Lung (tissue), 12 donors: ENCODE measurements around the gene TEDC2. TPM values are rescaled to one million over a fixed set of nuclear protein-coding genes. Genes with fewer than 3 reads are reported as not detected.

Source experiments
- ATAC-seq: fragments of 200-7000 bp; cut with Tn5 transposase; one replicate; pipeline ENCODE4 v1.9.1; 2020; ENCODE audit warnings: moderate number of reproducible peaks; ENCODE audit not compliant: insufficient read depth, low FRiP score
- DNase-seq, 3 donors: peaks; one replicate each; pipeline ENCODE4 v3.0.0-alpha.2; 2013 to 2017
- H3K27ac ChIP-seq, 2 donors: one replicate each; pipeline ENCODE4 v1.5.1; 2013; ENCODE audit warnings: mild to moderate bottlenecking in 2 of 2, moderate library complexity in 2 of 2, control low read depth in 1 of 2, inconsistent platforms in 1 of 2, low read depth in 1 of 2, low read length in 1 of 2
- H3K27me3 ChIP-seq, 3 donors: one replicate each; pipeline ENCODE4 v1.5.1; 2013; ENCODE audit warnings: low read length in 2 of 3; ENCODE audit not compliant: control insufficient read depth in 3 of 3, insufficient read depth in 3 of 3
- H3K36me3 ChIP-seq, 4 donors: one replicate each; pipeline ENCODE4 v1.5.1; 2013; ENCODE audit warnings: low read length in 4 of 4, mild to moderate bottlenecking in 1 of 4, moderate library complexity in 1 of 4; ENCODE audit not compliant: control insufficient read depth in 4 of 4, insufficient read depth in 4 of 4
- H3K4me1 ChIP-seq, 5 donors: one replicate each; pipeline ENCODE4 v1.5.1; 2013; ENCODE audit warnings: low read length in 5 of 5, mild to moderate bottlenecking in 2 of 5, moderate library complexity in 1 of 5; ENCODE audit not compliant: control insufficient read depth in 5 of 5, insufficient read depth in 5 of 5
- H3K4me3 ChIP-seq: one replicate; pipeline ENCODE4 v1.5.1; 2013; ENCODE audit warnings: mild to moderate bottlenecking, control low read depth, moderate library complexity
- H3K9ac ChIP-seq, 2 donors: one replicate each; pipeline ENCODE4 v1.5.1; 2013; ENCODE audit warnings: low read length in 2 of 2, control low read depth in 1 of 2; ENCODE audit not compliant: insufficient read depth in 1 of 2
- H3K9me3 ChIP-seq, 4 donors: one replicate each; pipeline ENCODE4 v1.5.1; 2013; ENCODE audit warnings: low read length in 3 of 4, mild to moderate bottlenecking in 1 of 4, moderate library complexity in 1 of 4; ENCODE audit not compliant: control insufficient read depth in 4 of 4, insufficient read depth in 3 of 4
- CTCF ChIP-seq: IDR thresholded peaks from 2 replicates; pipeline ENCODE4 v1.5.1; 2012; ENCODE audit warnings: mild to moderate bottlenecking; ENCODE audit errors: control extremely low read depth, extremely low read depth
- WGBS, 2 donors: extraction: QIAGEN DNeasy Blood & Tissue Kit; methylation state at CpG; one replicate each; pipeline ENCODE4 v1.1.7; 2013; 5-methylcytosine and 5-hydroxymethylcytosine counted together
- polyA plus RNA-seq, 2 donors: library from polyadenylated mRNA; stranded (reverse); fragments of 200-250 nt; gene quantifications; one replicate each; pipeline ENCODE4 v1.2.1, GENCODE V29; 2013
- total RNA-seq, 2 donors: library from RNA; depleted of rRNA in 1 of 2; stranded (reverse); fragments of >200 nt in 1 of 2; gene quantifications; one replicate each; pipeline ENCODE4 v1.2.1, GENCODE V29; 2014 to 2021
- donor health status: control.
- donor health status: control.
- donor health status: Bipolar disorder and iron deficiency.
- donor health status: healthy.
- donor health status: DM: yes; HTN: yes; CAD: no.

TEDC2 gene
- total and polyA plus RNA-seq, 4 donors = 1.1 to 3.6 (median 2.2) TPM

- 96 to 97% methylated on average over 16 of the region's 16 CpGs for WGBS, 2 donors
- no peak for DNase-seq
Measured at GRCh38 chr16:2489581-2489980, 29.7 kb downstream of the TEDC2 start.

GRCh38 chr16:2490190-2491105, 30.5 kb downstream of the TEDC2 start:
- no peak overlapping the region for H3K4me3 ChIP-seq
- WGBS, 2 donors = 90 to 91% methylated on average over 23 of the region's 23 CpGs
- no peak for TF ChIP-seq CTCF
- no peak overlapping the region for H3K9ac ChIP-seq
- DNase-seq (peak in 2 of 3 donors; percentile 47 to 60), ATAC-seq (no peak)
- no peaks in the 10 kb centered on the region for H3K27me3 ChIP-seq
- H3K36me3 ChIP-seq = peaks cover 0 to 6% (median 2%) of the 10 kb centered on the region in 4 donors
- H3K9me3 ChIP-seq = no peaks in the 10 kb centered on the region
- H3K27ac ChIP-seq = no peak overlapping the region
- peaks cover 0 to 18% (median 0%) of the 10 kb centered on the region in 5 donors for H3K4me1 ChIP-seq

More at GRCh38 chr16:2489581-2489980, 29.7 kb downstream of the TEDC2 start:
- Histone ChIP-seq H3K36me3 (peaks cover 0 to 6% (median 2%) of the 10 kb centered on the region in 4 donors), H3K9ac (no peak overlapping the region), H3K4me1 (peaks cover 0 to 26% (median 4%) of the 10 kb centered on the region in 5 donors), H3K27ac (no peak overlapping the region), H3K4me3 (no peak overlapping the region), H3K27me3 (no peaks in the 10 kb centered on the region), H3K9me3 (no peaks in the 10 kb centered on the region)
- TF ChIP-seq CTCF = no peak
- ATAC-seq = no peak

GRCh38 chr16:2492292-2492691, 32.4 kb downstream of the TEDC2 start:
- ATAC-seq (no peak), DNase-seq (no peak)
- TF ChIP-seq CTCF = no peak
- no peak overlapping the region for H3K27ac ChIP-seq
- H3K4me1 ChIP-seq = peaks cover 0 to 20% (median 2%) of the 10 kb centered on the region in 5 donors
- 87% methylated on average over 13 of the region's 13 CpGs for WGBS, 2 donors
- no peaks in the 10 kb centered on the region for H3K9me3 ChIP-seq
- H3K36me3 ChIP-seq = peaks cover 0 to 18% (median 14%) of the 10 kb centered on the region in 4 donors
- H3K4me3 ChIP-seq = no peak overlapping the region
- no peaks in the 10 kb centered on the region for H3K27me3 ChIP-seq
- H3K9ac ChIP-seq = no peak overlapping the region
